HepG2 (cell line): ENCODE results near the gene PLCG1. TPM values are rescaled to one million over a fixed set of nuclear protein-coding genes. Genes with fewer than 3 reads are reported as not detected.

Source experiments
- ATAC-seq: fragments of 200-7000 bp; cut with Tn5 transposase; 3 replicates; pipeline ENCODE4 v1.9.1; 2020; ENCODE audit warnings: mild to moderate bottlenecking, moderate library complexity
- BruUV-seq: library from RNA; stranded (reverse); fragments of 400-500 nt; replicated peaks from 2 replicates; lab custom pipeline; 2021; lab: Mats Ljungman, UMichigan
- CTCF ChIA-PET: fragments of 300-600 bp; formaldehyde crosslinking; extraction: SDS; loops from one replicate; lab custom pipeline; 2021; ENCODE audit warnings: low total read pairs, inconsistent platforms, low intra/inter-chr PET ratio; lab: Yijun Ruan, JAX
- POLR2A ChIA-PET: fragments of 350-600 bp; sonication (Branson Sonifier 250); formaldehyde crosslinking; loops from one replicate; lab custom pipeline; 2020; ENCODE audit warnings: antibody characterized with exemption, inconsistent platforms; lab: Yijun Ruan, JAX
- DNase-seq: peaks from one replicate; pipeline ENCODE4 v3.0.0-alpha.2; 2015; ENCODE audit warnings: low spot score
- FAIRE-seq: peaks from 3 replicates; lab custom pipeline; 2011; peaks lifted over from hg19 to GRCh38; lab: Jason Lieb, UNC
- H2AFZ ChIP-seq: one replicate; pipeline ENCODE4 v1.6.1; 2011; ENCODE audit warnings: low read length, inconsistent platforms
- H3K27ac ChIP-seq: fragments of 300-600 bp; 3 replicates; pipeline ENCODE4 v1.8.0; 2011; ENCODE audit warnings: mixed run types, mild to moderate bottlenecking, mixed read lengths, low read length, inconsistent platforms; ENCODE audit not compliant: insufficient read depth; ENCODE audit errors: extremely low read length
- H3K27me3 ChIP-seq, 2 experiments: fragments of 200-600 bp in 1 of 2; 2 replicates in 1 of 2; 3 replicates in 1 of 2; pipeline versions ENCODE4 v1.6.0 to v1.8.0; 2011; ENCODE audit warnings: low read length in 2 of 2, mild to moderate bottlenecking in 2 of 2, moderate library complexity in 2 of 2, inconsistent platforms in 1 of 2; ENCODE audit not compliant: insufficient read depth in 2 of 2, control insufficient read depth in 1 of 2
- H3K36me3 ChIP-seq, 2 experiments: fragments of 200-600 bp in 1 of 2; replicated peaks in 1 of 2; 2 replicates in 1 of 2; 3 replicates in 1 of 2; pipeline versions ENCODE4 v1.5.1 to v1.8.0; 2011; ENCODE audit warnings: low read length in 2 of 2, inconsistent platforms in 1 of 2; ENCODE audit not compliant: insufficient read depth in 2 of 2, control insufficient read depth in 1 of 2
- H3K4me1 ChIP-seq: 2 replicates; pipeline ENCODE4 v1.5.1; 2012; ENCODE audit warnings: low read length, inconsistent platforms; ENCODE audit not compliant: insufficient read depth
- H3K4me2 ChIP-seq: 2 replicates; pipeline ENCODE4 v1.6.0; 2011; ENCODE audit warnings: low read depth, low read length, inconsistent platforms
- H3K4me3 ChIP-seq, 3 experiments: fragments of 200-600 bp in 1 of 3; sonication (generic), shearing (Covaris generic) in 1 of 3; replicated peaks in 1 of 3; 2 replicates each; pipeline ENCODE4 v1.5.1; 2011 to 2016; ENCODE audit warnings: low read length in 3 of 3, inconsistent platforms in 2 of 3, low read depth in 2 of 3, mild to moderate bottlenecking in 2 of 3, control low read depth in 1 of 3, mixed read lengths in 1 of 3; ENCODE audit not compliant: insufficient read depth in 1 of 3
- H3K79me2 ChIP-seq: one replicate; pipeline ENCODE4 v1.6.1; 2011; ENCODE audit warnings: low read length, inconsistent platforms; ENCODE audit not compliant: insufficient read depth
- H3K9ac ChIP-seq: 2 replicates; pipeline ENCODE4 v1.6.0; 2011; ENCODE audit warnings: mild to moderate bottlenecking, low read depth, low read length, inconsistent platforms; ENCODE audit not compliant: insufficient read depth
- H3K9me3 ChIP-seq: 2 replicates; pipeline ENCODE4 v1.5.1; 2012; ENCODE audit warnings: mild to moderate bottlenecking, low read length
- H4K20me1 ChIP-seq: 2 replicates; pipeline ENCODE4 v1.6.0; 2011; ENCODE audit warnings: inconsistent platforms, mild to moderate bottlenecking, low read length, moderate library complexity; ENCODE audit not compliant: insufficient read depth
- MAFK ChIP-seq, 2 experiments: IDR thresholded peaks in 1 of 2; conservative IDR thresholded peaks in 1 of 2; 2 replicates each; pipeline ENCODE4 v1.6.1; 2011; ENCODE audit warnings: improper control_type of control experiment in 2 of 2, low read length in 2 of 2
- ZFY ChIP-seq: sonication (generic); formaldehyde crosslinking; IDR thresholded peaks from 2 replicates; pipeline ENCODE4 v1.4.0; 2020; ENCODE audit warnings: missing genetic modification reagents
- ZNF160 ChIP-seq: sonication (generic); formaldehyde crosslinking; IDR thresholded peaks from 2 replicates; pipeline ENCODE4 v1.8.0; 2022; ENCODE audit warnings: mild to moderate bottlenecking, inconsistent platforms, missing genetic modification reagents
- ZNF761 ChIP-seq: sonication (generic); formaldehyde crosslinking; conservative IDR thresholded peaks from 2 replicates; pipeline ENCODE4 v1.4.0; 2020; ENCODE audit warnings: mild to moderate bottlenecking, missing genetic modification reagents
- WGBS: methylation state at CpG from one replicate; pipeline ENCODE4 v1.1.6; 2017; ENCODE audit warnings: low lambda C conversion rate; 5-methylcytosine and 5-hydroxymethylcytosine counted together
- in situ Hi-C: cut with HindIII; loops from 2 replicates; pipeline ENCODE4 v1.10.0; 2017; ENCODE audit warnings: low pct_unique_long_range_greater_than_20kb; ENCODE audit not compliant: extremely low pct_ligation_motif_present
- intact Hi-C: fragments of 100-400 bp; cut with micrococcal nuclease; formaldehyde crosslinking; loops from one replicate; pipeline ENCODE4 v1.10.0; 2022; ENCODE audit not compliant: unreplicated experiment
- polyA plus RNA-seq, 8 experiments: library from polyadenylated mRNA; depleted of rRNA in 3 of 8; stranded (reverse) in 7 of 8; unstranded in 1 of 8; fragments of >200 nt; fragmentation: Illumina TruSeq in 4 of 8; extraction: Trizol in 4 of 8; gene quantifications; 2 replicates each; pipeline versions ENCODE4 v1.2.1 to v1.2.3, GENCODE V29; 2011 to 2016; ENCODE audit warnings: low read depth in 4 of 8, missing spikeins in 1 of 8, mixed read lengths in 1 of 8; ENCODE audit not compliant: insufficient read depth in 1 of 8
- total RNA-seq, 5 experiments: library from RNA; depleted of rRNA; stranded (reverse); fragments of >200 nt; fragmentation: Illumina TruSeq; extraction: Trizol; gene quantifications; 2 replicates each; pipeline ENCODE4 v1.2.3, GENCODE V29; 2016; ENCODE audit warnings: low read depth in 1 of 5
- TF ChIP-seq, protein P1 (sequence below): IDR thresholded peaks from 2 replicates; pipeline ENCODE4 v1.6.1; 2016

The PLCG1 gene
- total and polyA plus RNA-seq, 2 of the 13 experiments (the other 11 are each of a cell fraction or from before 2014, with no cell fraction given): 85.3 to 158 TPM

GRCh38 chr20:41159547-41159946 lies 22.2 kb downstream of the PLCG1 start:
- Histone ChIP-seq H3K4me1 (peaks cover 13% of the 10 kb centered on the region; the same call in 1 of the 2 replicates), H4K20me1 (peaks cover 31% of the 10 kb centered on the region), H3K27me3 (no peaks in the 10 kb centered on the region), H3K9ac (no peak overlapping the region), H3K27ac (no peak overlapping the region), H3K9me3 (no peaks in the 10 kb centered on the region), H3K4me2 (no peak overlapping the region), H3K36me3 (peaks cover 45 to 73% of the 10 kb centered on the region in 2 experiments), H2AFZ (no peak overlapping the region), H3K4me3 (no peak overlapping the region), H3K79me2 (peaks cover 44% of the 10 kb centered on the region)
- ChIA-PET POLR2A (no interaction called here), CTCF (no interaction called here)
- WGBS: 97% methylated on average over 10 of the region's 10 CpGs
- intact Hi-C loops: no loop called here
- no TSS peak for BruUV-seq
- FAIRE-seq (no peak), ATAC-seq (no peak), DNase-seq (no peak)
- in situ Hi-C loops: no loop called here
- TF ChIP-seq MAFK (conservative IDR thresholded peaks at IDR 0.05 in 1 of 2, IDR thresholded peaks at IDR 0.05 in 1 of 2; ENCODE audit: low read length in 2 of 2) (0 out of 4 replicates have a peak, but pooled peaks of 1 of the 2 experiments have one; percentile 1), ZNF160 (CRISPR knock-in tag) (0 out of 2 replicates have a peak, but pooled peaks have one; percentile 19), ZNF761 (CRISPR knock-in tag) (no peak)

- no peak for FAIRE-seq
- POLR2A ChIA-PET: no interaction called here
Observed at GRCh38 chr20:41160686-41161085, 23.3 kb downstream of the PLCG1 start.

More at GRCh38 chr20:41160686-41161085, 23.3 kb downstream of the PLCG1 start:
- peaks cover 33% of the 10 kb centered on the region for H3K79me2 ChIP-seq
- no peaks in the 10 kb centered on the region for H3K27me3 ChIP-seq
- intact Hi-C loops: no loop called here
- ATAC-seq: no peak
- no peak for DNase-seq
- CTCF ChIA-PET: no interaction called here
- H4K20me1 ChIP-seq: peaks cover 25% of the 10 kb centered on the region; the same call in 1 of the 2 replicates
- TSS peak; percentile 33 for BruUV-seq
- no peak overlapping the region for H3K4me2 ChIP-seq
- TF ChIP-seq, protein P1, sequence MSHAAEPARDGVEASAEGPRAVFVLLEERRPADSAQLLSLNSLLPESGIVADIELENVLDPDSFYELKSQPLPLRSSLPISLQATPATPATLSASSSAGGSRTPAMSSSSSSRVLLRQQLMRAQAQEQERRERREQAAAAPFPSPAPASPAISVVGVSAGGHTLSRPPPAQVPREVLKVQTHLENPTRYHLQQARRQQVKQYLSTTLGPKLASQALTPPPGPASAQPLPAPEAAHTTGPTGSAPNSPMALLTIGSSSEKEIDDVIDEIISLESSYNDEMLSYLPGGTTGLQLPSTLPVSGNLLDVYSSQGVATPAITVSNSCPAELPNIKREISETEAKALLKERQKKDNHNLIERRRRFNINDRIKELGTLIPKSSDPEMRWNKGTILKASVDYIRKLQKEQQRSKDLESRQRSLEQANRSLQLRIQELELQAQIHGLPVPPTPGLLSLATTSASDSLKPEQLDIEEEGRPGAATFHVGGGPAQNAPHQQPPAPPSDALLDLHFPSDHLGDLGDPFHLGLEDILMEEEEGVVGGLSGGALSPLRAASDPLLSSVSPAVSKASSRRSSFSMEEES: no peak
- 0 out of 2 replicates have a peak, but pooled peaks have one; percentile 24 for TF ChIP-seq ZFY (CRISPR knock-in tag)
- H3K4me3 ChIP-seq: no peak overlapping the region
- in situ Hi-C loops: no loop called here
- no peaks in the 10 kb centered on the region for H3K9me3 ChIP-seq
- peaks cover 55 to 73% of the 10 kb centered on the region in 2 experiments for H3K36me3 ChIP-seq
- no peak overlapping the region for H3K27ac ChIP-seq
- WGBS: 93% methylated on average over 2 of the region's 2 CpGs
- no peak overlapping the region for H2AFZ ChIP-seq
- peaks cover 13% of the 10 kb centered on the region; the same call in 1 of the 2 replicates for H3K4me1 ChIP-seq
- H3K9ac ChIP-seq: no peak overlapping the region
